GM18502 (cell line): ENCODE results near the gene CCNB3.

Source experiments
- ATAC-seq: cut with Tn5 transposase; IDR thresholded peaks from one replicate; pipeline ENCODE4 v1.9.1; 2021; ENCODE audit warnings: mild to moderate bottlenecking; ENCODE audit not compliant: unreplicated experiment, poor library complexity

The CCNB3 gene

DNA sequence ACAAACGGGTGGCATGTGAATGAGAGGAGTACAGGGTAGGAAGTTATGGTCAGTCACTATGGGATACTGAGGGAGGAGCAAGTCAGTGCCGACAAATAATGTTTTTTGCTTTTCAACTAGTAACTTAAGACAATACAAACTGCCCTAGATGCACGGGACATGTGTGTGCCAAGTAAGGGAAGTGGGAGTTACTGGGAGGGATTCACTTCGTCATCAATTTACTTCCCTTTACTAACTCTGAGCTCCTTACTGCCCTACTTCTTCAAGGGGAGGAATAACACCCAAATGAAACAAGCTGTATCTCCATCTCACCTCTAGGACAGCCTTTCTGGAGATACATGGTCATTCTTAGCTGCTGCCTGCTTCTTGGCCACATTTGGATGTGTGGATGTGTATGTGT, 168.4 kb downstream of the CCNB3 start:
- ATAC-seq = no peak

DNA sequence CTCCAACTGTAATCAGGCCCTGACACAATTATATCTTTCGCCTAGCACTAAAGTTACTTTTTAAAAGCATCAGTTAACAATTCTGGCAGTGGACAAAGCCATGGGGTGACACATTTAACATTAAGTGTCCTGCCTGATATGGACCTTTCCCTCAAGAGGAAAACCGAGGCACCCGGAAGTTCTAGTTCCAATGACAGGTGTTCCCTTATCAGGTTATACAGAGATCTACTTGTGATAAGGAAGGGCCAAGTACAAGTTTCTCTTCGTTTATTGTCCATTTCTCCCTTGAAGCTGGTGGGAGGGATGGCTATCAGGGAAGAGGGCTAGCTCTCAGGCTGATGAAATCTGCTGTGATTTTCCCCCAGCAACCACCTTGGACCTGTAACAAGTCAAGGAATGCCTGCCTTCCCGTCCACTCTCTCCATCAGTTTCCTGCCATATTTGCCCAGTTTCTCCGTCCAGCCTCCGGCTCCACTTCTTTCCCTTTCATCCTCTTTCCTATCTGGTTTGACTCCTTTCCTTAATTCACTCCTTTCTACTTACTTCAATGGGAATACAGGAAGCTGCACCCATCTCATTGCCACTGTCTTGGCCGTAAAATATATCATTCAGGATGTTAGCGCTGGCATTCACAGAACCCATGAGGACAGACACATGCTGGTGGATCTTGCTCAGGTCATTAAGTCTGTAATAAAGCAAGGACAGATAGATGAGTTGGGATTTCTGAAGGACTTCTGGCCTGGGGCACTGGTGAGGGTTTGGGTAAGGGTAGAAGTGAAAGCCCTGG, 171.1 kb downstream of the CCNB3 start:
- no peak for ATAC-seq

DNA sequence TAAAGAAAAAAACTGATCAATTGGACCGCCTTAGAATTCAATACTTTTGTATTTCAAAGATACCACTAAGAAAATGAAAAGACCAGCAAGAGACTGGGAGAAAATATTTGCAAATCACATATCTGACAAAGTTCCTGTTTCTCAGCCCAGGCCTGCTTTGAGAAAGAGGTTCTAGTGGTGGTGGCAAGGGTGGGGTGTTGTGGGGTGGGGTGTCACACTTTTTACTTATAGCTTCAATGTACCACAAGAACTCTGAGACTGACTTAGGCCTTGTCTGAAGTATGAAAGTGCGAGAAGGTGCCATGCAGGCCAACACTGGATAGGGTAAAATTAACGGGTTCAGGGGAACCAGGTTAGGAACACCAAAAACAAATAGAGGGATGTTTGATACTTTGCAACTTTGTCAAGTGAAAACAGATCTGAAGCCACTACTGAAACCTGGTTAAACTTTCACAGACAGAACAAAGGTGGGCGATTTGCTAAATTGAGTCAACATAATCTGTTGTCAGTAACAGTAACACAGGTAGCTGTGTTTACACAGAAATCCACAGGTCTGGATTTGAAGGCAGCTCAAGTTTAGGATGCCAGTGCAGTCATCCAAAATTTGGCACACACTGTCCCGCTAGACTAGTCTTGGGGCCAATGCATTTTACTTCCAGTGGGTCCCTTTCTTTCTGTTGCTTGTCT, 177.3 kb downstream of the CCNB3 start:
- ATAC-seq = no peak

DNA sequence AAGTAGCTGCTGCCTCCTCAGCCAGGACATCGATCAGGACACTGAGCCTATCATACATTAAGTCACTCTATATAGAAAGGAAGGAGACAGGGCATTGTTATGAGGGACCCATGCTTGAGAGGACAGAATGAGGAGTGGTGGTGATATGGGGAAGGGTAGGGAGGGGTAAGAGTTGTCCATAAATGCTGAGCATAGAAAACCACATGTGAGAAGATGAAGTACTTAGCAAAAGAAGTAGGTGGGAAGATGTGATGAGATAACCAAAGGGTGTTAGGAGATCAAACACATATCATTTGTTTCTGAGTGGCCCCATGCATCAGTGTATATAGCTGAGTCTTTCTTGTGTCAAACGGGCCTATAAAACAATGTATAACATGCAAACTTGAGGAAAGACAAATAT, 182.0 kb downstream of the CCNB3 start:
- no peak for ATAC-seq

DNA sequence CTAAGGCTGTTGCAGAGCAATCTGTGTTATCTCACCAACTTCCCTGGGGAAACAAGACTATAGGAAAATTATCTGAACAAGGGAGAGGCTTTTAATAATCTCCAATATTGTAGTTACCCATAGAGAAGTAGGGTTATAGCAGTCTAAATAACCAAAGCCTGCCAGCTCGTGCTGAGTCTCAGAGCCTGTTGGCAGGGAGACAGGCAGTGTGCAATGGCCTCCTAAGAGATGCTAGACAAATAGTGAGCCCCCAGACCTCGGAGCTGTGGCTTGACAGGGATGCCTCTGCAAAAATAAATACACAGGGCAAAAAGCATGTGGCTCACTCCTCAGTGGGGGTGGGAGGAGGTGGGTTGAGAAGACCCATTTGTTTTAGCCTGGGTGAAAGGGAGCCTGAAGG, 189.3 kb downstream of the CCNB3 start:
- ATAC-seq = no peak
